Activated naive CD8-positive, alpha-beta T cell treated with anti-CD3 and anti-CD28 coated beads, Interleukin-2, amount 10 ng/mL, durations not matched to agents 7 days and 5 days (primary cell): Measurements from ENCODE around the gene PALM. TPM values are rescaled to one million over a fixed set of nuclear protein-coding genes. Genes with fewer than 3 reads are reported as not detected.

Experiments
- ATAC-seq: fragments of 150-1000 bp; cut with Tn5 transposase; one replicate; pipeline ENCODE4 v1.10.0; 2021; ENCODE audit warnings: low read depth, moderate library complexity
- POLR2A ChIA-PET: fragments of 350-600 bp; sonication (Branson Sonifier 250); formaldehyde crosslinking; loops from one replicate; lab custom pipeline; 2021; ENCODE audit warnings: antibody characterized with exemption; lab: Charles Lee
- DNase-seq: peaks from one replicate; pipeline ENCODE4 v3.0.0; 2021
- H3K27ac Mint-ChIP-seq: one replicate; pipeline ENCODE4 v1.8.0; 2022; ENCODE audit warnings: mild to moderate bottlenecking, mixed read lengths
- H3K27me3 Mint-ChIP-seq: one replicate; pipeline ENCODE4 v1.8.0; 2022; ENCODE audit warnings: mild to moderate bottlenecking, moderate library complexity, mixed read lengths
- H3K36me3 Mint-ChIP-seq: one replicate; pipeline ENCODE4 v1.8.0; 2021; ENCODE audit warnings: mild to moderate bottlenecking, mixed read lengths
- H3K4me1 Mint-ChIP-seq: one replicate; pipeline ENCODE4 v1.8.0; 2021; ENCODE audit warnings: mixed read lengths
- H3K4me3 Mint-ChIP-seq: one replicate; pipeline ENCODE4 v1.8.0; 2022; ENCODE audit warnings: mild to moderate bottlenecking, moderate library complexity, mixed read lengths
- H3K9me3 Mint-ChIP-seq: one replicate; pipeline ENCODE4 v1.8.0; 2021; ENCODE audit warnings: mixed read lengths
- total RNA-seq, 2 experiments: library from RNA; stranded (reverse); gene quantifications; one replicate each; pipeline ENCODE4 v1.2.3, GENCODE V29; 2021

Gene PALM
- total RNA-seq, 2 experiments from 2014 or later: not detected

GRCh38 chr19:674282-675151, 34.2 kb upstream of the PALM start:
- POLR2A ChIA-PET: interaction anchor here (1.3 kb wide), 1 partner anchor 595 kb away, joined by 3 read pairs; no protein-coding TSS in a partner anchor
- H3K36me3 Mint-ChIP-seq: no peaks in the 10 kb centered on the region
- H3K27ac Mint-ChIP-seq: no peak overlapping the region
- no peaks in the 10 kb centered on the region for H3K9me3 Mint-ChIP-seq
- H3K27me3 Mint-ChIP-seq: peaks cover 25% of the 10 kb centered on the region
- no peak overlapping the region for H3K4me3 Mint-ChIP-seq
- no peak for DNase-seq
- no peaks in the 10 kb centered on the region for H3K4me1 Mint-ChIP-seq
- ATAC-seq: no peak

GRCh38 chr19:676007-676338, 32.8 kb upstream of the PALM start:
- Mint-ChIP-seq H3K27ac (no peak overlapping the region), H3K27me3 (peaks cover 22% of the 10 kb centered on the region), H3K9me3 (no peaks in the 10 kb centered on the region), H3K36me3 (no peaks in the 10 kb centered on the region), H3K4me3 (no peak overlapping the region), H3K4me1 (no peaks in the 10 kb centered on the region)
- no peak for ATAC-seq
- no peak for DNase-seq
- POLR2A ChIA-PET: interaction anchor here (1.1 to 1.3 kb wide), 2 partner anchors 15 to 594 kb away, joined by 3 to 5 read pairs; no protein-coding TSS in a partner anchor

GRCh38 chr19:676339-677105, 32.2 kb upstream of the PALM start, which contains the start of gene FSTL3:
TSS of gene FSTL3 (plus strand) at chr19:676392. CDS start at chr19:676424, 32 bp downstream.
- H3K4me3 Mint-ChIP-seq: no peak within 1 kb of the TSS
- peaks cover 22% of the 10 kb centered on the region for H3K27me3 Mint-ChIP-seq
- H3K27ac Mint-ChIP-seq: no peak within 1 kb of the TSS
- H3K9me3 Mint-ChIP-seq: no peaks in the 10 kb centered on the region
- POLR2A ChIA-PET: interaction anchor here (1.1 to 2.0 kb wide), 2 partner anchors 13 to 16 kb away, joined by 5 to 7 read pairs; partner anchors contain the start of gene RNF126
- no peaks in the 10 kb centered on the region for H3K4me1 Mint-ChIP-seq
- DNase-seq (no peak), ATAC-seq (no peak)
- no peaks in the 10 kb centered on the region for H3K36me3 Mint-ChIP-seq

GRCh38 chr19:677201-677600, 31.5 kb upstream of the PALM start:
- no peak for ATAC-seq
- no peaks in the 10 kb centered on the region for H3K9me3 Mint-ChIP-seq
- H3K27me3 Mint-ChIP-seq: peaks cover 22% of the 10 kb centered on the region
- no peak for DNase-seq
- H3K4me3 Mint-ChIP-seq: no peak overlapping the region
- no peaks in the 10 kb centered on the region for H3K36me3 Mint-ChIP-seq
- H3K4me1 Mint-ChIP-seq: no peaks in the 10 kb centered on the region
- POLR2A ChIA-PET: interaction anchor here (1.1 to 2.0 kb wide), 2 partner anchors 14 to 16 kb away, joined by 5 to 7 read pairs; partner anchors contain the start of gene RNF126
- H3K27ac Mint-ChIP-seq: no peak overlapping the region

- DNase-seq: no peak
- Mint-ChIP-seq H3K36me3 (no peaks in the 10 kb centered on the region), H3K4me1 (no peaks in the 10 kb centered on the region), H3K9me3 (no peaks in the 10 kb centered on the region), H3K4me3 (no peak overlapping the region), H3K27ac (no peak overlapping the region), H3K27me3 (peaks cover 22% of the 10 kb centered on the region)
- POLR2A ChIA-PET: interaction anchor here (2.0 kb wide), 1 partner anchor 15 kb away, joined by 7 read pairs; the partner anchor contains the start of gene RNF126
- ATAC-seq: no peak
These were observed 30.9 kb upstream of the PALM start for GRCh38 chr19:677601-678436.

GRCh38 chr19:678791-679388, 29.8 kb upstream of the PALM start:
- POLR2A ChIA-PET: interaction anchor here (0.5 to 2.4 kb wide), 3 partner anchors 16 to 173 kb away, joined by 3 to 21 read pairs (median 3); partner anchors contain the start of gene RNF126
- no peak for DNase-seq
- Mint-ChIP-seq H3K36me3 (no peaks in the 10 kb centered on the region), H3K9me3 (no peaks in the 10 kb centered on the region), H3K27me3 (peaks cover 17% of the 10 kb centered on the region), H3K4me3 (peak overlapping the region; percentile 75), H3K4me1 (no peaks in the 10 kb centered on the region), H3K27ac (peak overlapping the region; percentile 30)
- ATAC-seq: no peak

GRCh38 chr19:679418-680286, 29.1 kb upstream of the PALM start:
- peak overlapping the region; percentile 75 for H3K4me3 Mint-ChIP-seq
- no peaks in the 10 kb centered on the region for H3K4me1 Mint-ChIP-seq
- peak overlapping the region; percentile 30 for H3K27ac Mint-ChIP-seq
- POLR2A ChIA-PET: interaction anchor here (0.5 to 2.4 kb wide), 5 partner anchors 16 to 173 kb away, joined by 3 to 21 read pairs (median 3); partner anchors contain the start of gene RNF126
- no peaks in the 10 kb centered on the region for H3K36me3 Mint-ChIP-seq
- DNase-seq: peak; percentile 63
- peak; percentile 1 for ATAC-seq
- H3K27me3 Mint-ChIP-seq: peaks cover 16% of the 10 kb centered on the region
- H3K9me3 Mint-ChIP-seq: no peaks in the 10 kb centered on the region

- Mint-ChIP-seq H3K27ac (peak overlapping the region; percentile 95), H3K9me3 (no peaks in the 10 kb centered on the region), H3K4me1 (no peaks in the 10 kb centered on the region), H3K36me3 (no peaks in the 10 kb centered on the region), H3K27me3 (peaks cover 11% of the 10 kb centered on the region), H3K4me3 (peak overlapping the region; percentile 92)
- ATAC-seq (peak; percentile 78), DNase-seq (peak; percentile 98)
- POLR2A ChIA-PET: interaction anchor here (0.9 to 2.4 kb wide), 5 partner anchors 17 to 228 kb away, joined by 3 to 21 read pairs (median 3); partner anchors contain the start of gene RNF126
These were observed 28.3 kb upstream of the PALM start for GRCh38 chr19:680287-681028.

GRCh38 chr19:681029-682019, 27.4 kb upstream of the PALM start:
- DNase-seq: peak; percentile 60
- POLR2A ChIA-PET: interaction anchor here (0.5 to 2.4 kb wide), 5 partner anchors 18 to 227 kb away, joined by 3 to 21 read pairs (median 4); partner anchors contain the start of gene RNF126
- Mint-ChIP-seq H3K27ac (peak overlapping the region; percentile 95), H3K27me3 (peaks cover 5% of the 10 kb centered on the region), H3K9me3 (no peaks in the 10 kb centered on the region), H3K4me1 (no peaks in the 10 kb centered on the region), H3K4me3 (peak overlapping the region; percentile 92), H3K36me3 (no peaks in the 10 kb centered on the region)
- ATAC-seq: no peak

- H3K9me3 Mint-ChIP-seq: no peaks in the 10 kb centered on the region
- H3K27me3 Mint-ChIP-seq: peaks cover 5% of the 10 kb centered on the region
- H3K4me3 Mint-ChIP-seq: no peak overlapping the region
- no peaks in the 10 kb centered on the region for H3K4me1 Mint-ChIP-seq
- ATAC-seq (no peak), DNase-seq (no peak)
- POLR2A ChIA-PET: no interaction called here
- H3K36me3 Mint-ChIP-seq: no peaks in the 10 kb centered on the region
- H3K27ac Mint-ChIP-seq: no peak overlapping the region
These were observed 25.9 kb upstream of the PALM start for GRCh38 chr19:682678-683320.
